GM12891 (cell line): Measurements from ENCODE around the gene C1orf94.
A peak's percentile ranks its signal among the peaks of the same experiment; 100 is the strongest.

ENCODE experiments used
- DNase-seq: peaks from one replicate; pipeline ENCODE4 v3.0.0; 2011; ENCODE audit warnings: low spot score; ENCODE audit not compliant: insufficient read length
- FAIRE-seq: peaks from 2 replicates; lab custom pipeline; 2011; peaks lifted over from hg19 to GRCh38; lab: Jason Lieb, UNC
- PAX5 ChIP-seq: IDR thresholded peaks from 2 replicates; pipeline ENCODE4 v1.6.1; 2011; ENCODE audit warnings: low read length, moderate library complexity, mild to moderate bottlenecking; ENCODE audit not compliant: insufficient read depth, severe bottlenecking
- POLR2A ChIP-seq: IDR thresholded peaks from 2 replicates; pipeline ENCODE4 v1.6.1; 2011; ENCODE audit warnings: low read depth, low read length, control low read depth
- POLR2AphosphoS5 ChIP-seq: IDR thresholded peaks from 2 replicates; pipeline ENCODE4 v1.6.1; 2011; ENCODE audit warnings: low read depth, low read length, control low read depth
- POU2F2 ChIP-seq: IDR thresholded peaks from 2 replicates; pipeline ENCODE4 v1.6.1; 2011; ENCODE audit warnings: low read depth, mild to moderate bottlenecking, control low read depth, low read length, moderate library complexity
- SPI1 ChIP-seq: IDR thresholded peaks from 2 replicates; pipeline ENCODE4 v1.6.1; 2011; ENCODE audit warnings: low read depth, low read length, control low read depth
- TAF1 ChIP-seq: IDR thresholded peaks from 2 replicates; pipeline ENCODE4 v1.6.1; 2011; ENCODE audit warnings: low read depth, low read length, control low read depth

C1orf94 gene

GRCh38 chr1:34140011-34140676, 36.6 kb upstream of the C1orf94 start:
- FAIRE-seq (no peak), DNase-seq (no peak)
- TF ChIP-seq TAF1 (no peak), SPI1 (peak; percentile 88)

DNA sequence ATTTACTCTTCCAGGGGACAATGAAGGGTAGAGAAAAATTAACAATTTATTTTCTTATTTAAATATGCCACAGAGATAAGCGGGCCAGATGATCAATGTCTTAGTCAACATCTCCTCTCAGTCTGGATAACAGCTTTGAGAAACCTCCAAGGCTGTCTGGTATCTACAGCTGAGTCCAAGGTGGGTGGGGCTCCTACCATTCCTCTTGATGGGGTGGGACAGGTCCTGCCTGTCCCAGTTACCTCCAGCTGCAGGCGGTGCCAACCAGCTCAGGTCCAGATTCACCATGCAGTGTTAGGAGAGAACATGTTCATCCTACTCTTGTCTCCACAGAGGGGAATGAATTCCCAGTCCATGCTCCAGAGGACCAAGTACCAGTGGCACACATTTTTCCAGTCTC, 32.7 kb upstream of the C1orf94 start:
- FAIRE-seq (no peak), DNase-seq (no peak)
- no peak for TF ChIP-seq PAX5
- TF ChIP-seq POLR2A = no peak
- no peak for TF ChIP-seq TAF1
- TF ChIP-seq SPI1 = no peak
- no peak for TF ChIP-seq POLR2AphosphoS5
- TF ChIP-seq POU2F2 = no peak

DNA sequence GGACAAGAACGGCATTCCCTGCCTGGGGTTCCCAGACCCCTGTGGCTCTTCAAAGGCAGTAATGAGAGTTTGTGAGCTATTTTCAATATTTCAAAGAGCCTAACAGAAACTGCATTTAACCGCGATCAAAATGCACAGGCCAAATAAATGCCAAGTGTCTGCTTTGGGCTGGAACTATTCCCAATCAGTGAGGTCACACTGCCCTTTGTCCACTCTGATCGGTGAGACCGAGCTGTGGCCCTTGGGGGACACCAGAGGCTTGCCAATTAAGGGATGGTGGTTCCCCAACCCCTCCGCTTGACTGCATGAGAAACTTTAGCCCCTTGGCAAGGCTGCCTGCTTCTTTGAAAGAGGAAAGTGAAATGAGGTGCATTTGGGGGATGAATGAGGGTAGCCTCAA, 31.9 kb upstream of the C1orf94 start:
- no peak for FAIRE-seq
- TF ChIP-seq POLR2AphosphoS5 (no peak), POLR2A (no peak), SPI1 (no peak), PAX5 (no peak), POU2F2 (no peak), TAF1 (no peak)
- no peak for DNase-seq

DNA sequence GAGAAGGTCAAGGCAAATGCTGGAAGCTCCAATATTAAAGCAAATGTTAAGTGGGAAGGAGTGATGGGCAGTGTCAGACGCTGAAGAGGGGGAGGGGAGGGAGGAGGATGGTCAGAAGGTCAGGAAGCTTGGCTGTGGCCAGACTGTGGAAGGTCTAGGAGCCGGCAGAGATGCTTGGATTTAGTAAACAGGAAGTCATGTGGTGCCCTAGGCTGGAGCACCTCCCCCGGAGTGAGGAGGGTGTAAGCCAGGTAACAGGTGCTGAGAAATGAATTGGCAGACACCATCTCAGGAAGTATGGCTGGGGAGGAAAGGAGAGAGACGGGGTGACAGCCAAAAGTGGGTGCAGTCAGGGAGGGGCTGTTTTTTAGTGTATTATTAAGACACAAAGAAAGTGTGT, 29.4 kb upstream of the C1orf94 start:
- no peak for FAIRE-seq
- TF ChIP-seq SPI1 (no peak), POLR2A (no peak), POU2F2 (no peak)
- no peak for DNase-seq

DNA sequence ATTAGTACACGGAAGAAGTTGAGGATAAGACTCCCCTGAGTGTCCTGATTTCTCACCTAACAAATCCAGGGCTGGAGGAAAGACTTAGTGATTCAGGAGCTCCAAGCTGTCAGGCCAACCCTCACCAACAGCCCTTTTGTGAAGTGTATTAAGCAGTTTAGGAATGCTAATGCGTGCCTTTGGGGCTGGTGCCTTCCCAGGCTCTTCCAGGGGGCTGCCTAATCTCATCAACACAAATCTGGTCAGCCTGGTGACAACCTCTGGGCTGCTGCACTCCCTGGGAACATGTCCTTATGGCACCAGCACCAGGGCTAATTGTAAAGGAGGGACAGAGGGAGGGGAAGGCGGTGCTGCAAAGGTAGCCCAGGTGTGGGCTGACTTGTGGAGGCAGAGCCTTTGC, 27.2 kb upstream of the C1orf94 start:
- no peak for TF ChIP-seq POLR2A
- TF ChIP-seq POLR2AphosphoS5 = no peak
- no peak for TF ChIP-seq POU2F2
- TF ChIP-seq TAF1 = no peak
- TF ChIP-seq PAX5 = no peak
- TF ChIP-seq SPI1 = no peak
- DNase-seq (no peak), FAIRE-seq (no peak)

- FAIRE-seq (no peak), DNase-seq (no peak)
- TF ChIP-seq POU2F2 (no peak), SPI1 (no peak), TAF1 (no peak), POLR2A (no peak), PAX5 (no peak), POLR2AphosphoS5 (no peak)
These were observed 23.5 kb upstream of the C1orf94 start for GRCh38 chr1:34153246-34153645.

GRCh38 chr1:34155860-34156259, 20.8 kb upstream of the C1orf94 start:
- DNase-seq (no peak), FAIRE-seq (no peak)
- TF ChIP-seq TAF1 = no peak
- TF ChIP-seq PAX5 = no peak
- TF ChIP-seq SPI1 = no peak
- TF ChIP-seq POLR2AphosphoS5 = no peak
- TF ChIP-seq POU2F2 = no peak
- TF ChIP-seq POLR2A = no peak

GRCh38 chr1:34156739-34157138, 20.0 kb upstream of the C1orf94 start:
- FAIRE-seq (no peak), DNase-seq (no peak)

GRCh38 chr1:34162852-34163766, 13.6 kb upstream of the C1orf94 start:
- DNase-seq (peak; percentile 56), FAIRE-seq (no peak)
- TF ChIP-seq POLR2A (no peak), SPI1 (no peak), POU2F2 (no peak), TAF1 (no peak), PAX5 (no peak), POLR2AphosphoS5 (no peak)

More at GRCh38 chr1:34156739-34157138, 20.0 kb upstream of the C1orf94 start:
- no peak for TF ChIP-seq POLR2AphosphoS5
- TF ChIP-seq POLR2A = no peak
- TF ChIP-seq POU2F2 = no peak
- no peak for TF ChIP-seq TAF1
